K562 (cell line): Measurements from ENCODE around the gene TBC1D3B. TPM values are rescaled to one million over a fixed set of nuclear protein-coding genes. Genes with fewer than 3 reads are reported as not detected.

Experiments
- CBX8 ChIP-seq: fragments of 200-600 bp; sonication (generic); IDR thresholded peaks from 2 replicates; pipeline ENCODE4 v1.6.1; 2012; ENCODE audit warnings: borderline replicate concordance, mixed run types, low read depth, mild to moderate bottlenecking, moderate library complexity, mixed read lengths, low read length, control low read depth, inconsistent platforms; ENCODE audit not compliant: poor library complexity, severe bottlenecking; ENCODE audit errors: extremely low read depth
- EP300 ChIP-seq: IDR thresholded peaks from 2 replicates; pipeline ENCODE4 v1.6.1; 2012; ENCODE audit warnings: low read length, improper control_type of control experiment
- GTF3C2 ChIP-seq: IDR thresholded peaks from 3 replicates; pipeline ENCODE4 v1.6.1; 2011; ENCODE audit warnings: borderline replicate concordance, mild to moderate bottlenecking, moderate library complexity; ENCODE audit not compliant: insufficient read length; ENCODE audit errors: extremely low read depth
- POU5F1 ChIP-seq: fragments of 150-350 bp; IDR thresholded peaks from 2 replicates; pipeline ENCODE4 v1.6.1; 2014; ENCODE audit warnings: borderline replicate concordance, low read length, low read depth, mild to moderate bottlenecking; ENCODE audit not compliant: partially characterized antibody
- RERE ChIP-seq: sonication (generic); formaldehyde crosslinking; IDR thresholded peaks from 2 replicates; pipeline ENCODE4 v1.8.0; 2023; ENCODE audit warnings: missing genetic modification reagents, mild to moderate bottlenecking, borderline replicate concordance
- TAF1 ChIP-seq: IDR thresholded peaks from 2 replicates; pipeline ENCODE4 v1.6.1; 2011; ENCODE audit warnings: mild to moderate bottlenecking, low read length, moderate library complexity; ENCODE audit not compliant: insufficient read depth, control insufficient read depth, severe bottlenecking; ENCODE audit errors: extremely low read depth
- TCF7L2 ChIP-seq: fragments of 150-350 bp; IDR thresholded peaks from 2 replicates; pipeline ENCODE4 v1.6.1; 2016; ENCODE audit warnings: low read depth, mild to moderate bottlenecking, low read length, moderate library complexity
- TCFL5 ChIP-seq: fragments of 250-450 bp; sonication (Bioruptor Pico); conservative IDR thresholded peaks from 2 replicates; pipeline ENCODE4 v1.6.1; 2021; ENCODE audit warnings: mild to moderate bottlenecking, moderate library complexity, matching md5 sums
- ZBTB33 ChIP-seq: sonication (generic); formaldehyde crosslinking; IDR thresholded peaks from 2 replicates; pipeline ENCODE4 v1.8.1; 2023; ENCODE audit warnings: mild to moderate bottlenecking, missing genetic modification reagents
- polyA plus RNA-seq, 8 experiments: library from polyadenylated mRNA; depleted of rRNA in 4 of 8; stranded (reverse) in 5 of 8; unstranded in 3 of 8; fragments of >200 nt; fragmentation: Nextera tagmentation in 2 of 8; fragmentation: Illumina TruSeq in 1 of 8; extraction: Ambion mirVana in 2 of 8; extraction: Trizol in 1 of 8; gene quantifications; 2 replicates each; pipeline versions ENCODE4 v1.2.1 to v1.2.3, GENCODE V29; 2011 to 2014; ENCODE audit warnings: inconsistent platforms in 1 of 8, missing spikeins in 1 of 8
- total RNA-seq, 7 experiments: library from RNA; depleted of rRNA in 6 of 7; stranded (reverse); fragments of >200 nt in 6 of 7; fragmentation: Illumina TruSeq in 2 of 7; extraction: Trizol in 2 of 7; gene quantifications; 2 replicates each; pipeline versions ENCODE4 v1.2.1 to v1.2.3, GENCODE V29; 2011 to 2021; ENCODE audit warnings: low replicate concordance in 1 of 7

TBC1D3B gene
- total and polyA plus RNA-seq, 9 of the 15 experiments (the other 6 are each of a cell fraction or from before 2014, with no cell fraction given) = 0.29 to 0.60 TPM; not detected in 7

- TF ChIP-seq TAF1 (no peak), RERE (CRISPR knock-in tag) (no peak), POU5F1 (no peak), ZBTB33 (CRISPR knock-in tag) (no peak), TCFL5 (CRISPR knock-in tag) (no peak), GTF3C2 (no peak), TCF7L2 (no peak), EP300 (no peak), CBX8 (no peak)
Measured at GRCh38 chr17:36214918-36215317, 38.5 kb upstream of the TBC1D3B start (continued).
